Measurements from ENCODE around the gene SLC49A3.
"Not testable (repeated sequence)": the region's sequence is repeated elsewhere in the genome, so short reads cannot be mapped to it uniquely, and the experiment has no call there.

Gene SLC49A3

DNA sequence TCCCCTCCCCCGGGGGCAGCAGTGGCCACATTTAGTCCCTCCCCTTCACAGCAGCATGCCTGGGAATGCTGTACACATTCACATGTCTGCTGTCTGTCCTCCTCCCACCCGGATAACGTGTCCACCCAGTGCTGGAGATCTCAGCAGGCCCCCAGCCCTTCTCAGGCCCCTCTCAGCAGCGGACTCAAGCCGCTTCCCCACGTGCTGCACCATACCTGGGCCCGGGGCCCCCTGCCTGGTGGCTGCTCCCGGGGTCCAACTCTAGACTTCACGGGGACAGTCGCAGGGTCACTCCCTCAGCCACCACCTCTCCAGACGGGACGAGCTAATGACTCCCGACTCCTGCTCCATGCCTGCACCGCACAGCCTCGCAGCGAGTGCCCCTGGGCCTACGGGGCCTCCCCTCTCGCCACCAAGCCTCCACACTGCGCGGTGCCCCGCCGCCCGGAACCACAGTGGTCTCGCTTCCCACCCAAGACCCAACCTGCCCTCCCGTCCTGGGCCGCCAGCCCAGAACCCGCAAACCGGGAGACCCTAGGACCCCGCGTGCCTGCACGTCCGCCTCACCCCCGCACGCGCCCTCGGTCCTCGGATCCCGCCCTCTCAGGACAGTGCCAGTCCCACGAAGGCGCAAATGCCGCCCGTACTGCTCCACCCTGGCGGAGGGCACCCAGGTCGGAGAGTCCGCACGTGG, 15.4 kb upstream of the SLC49A3 start:
- DNase-seq (ENCODE audit: insufficient read length, low spot score) (no peak), FAIRE-seq (no peak)

DNA sequence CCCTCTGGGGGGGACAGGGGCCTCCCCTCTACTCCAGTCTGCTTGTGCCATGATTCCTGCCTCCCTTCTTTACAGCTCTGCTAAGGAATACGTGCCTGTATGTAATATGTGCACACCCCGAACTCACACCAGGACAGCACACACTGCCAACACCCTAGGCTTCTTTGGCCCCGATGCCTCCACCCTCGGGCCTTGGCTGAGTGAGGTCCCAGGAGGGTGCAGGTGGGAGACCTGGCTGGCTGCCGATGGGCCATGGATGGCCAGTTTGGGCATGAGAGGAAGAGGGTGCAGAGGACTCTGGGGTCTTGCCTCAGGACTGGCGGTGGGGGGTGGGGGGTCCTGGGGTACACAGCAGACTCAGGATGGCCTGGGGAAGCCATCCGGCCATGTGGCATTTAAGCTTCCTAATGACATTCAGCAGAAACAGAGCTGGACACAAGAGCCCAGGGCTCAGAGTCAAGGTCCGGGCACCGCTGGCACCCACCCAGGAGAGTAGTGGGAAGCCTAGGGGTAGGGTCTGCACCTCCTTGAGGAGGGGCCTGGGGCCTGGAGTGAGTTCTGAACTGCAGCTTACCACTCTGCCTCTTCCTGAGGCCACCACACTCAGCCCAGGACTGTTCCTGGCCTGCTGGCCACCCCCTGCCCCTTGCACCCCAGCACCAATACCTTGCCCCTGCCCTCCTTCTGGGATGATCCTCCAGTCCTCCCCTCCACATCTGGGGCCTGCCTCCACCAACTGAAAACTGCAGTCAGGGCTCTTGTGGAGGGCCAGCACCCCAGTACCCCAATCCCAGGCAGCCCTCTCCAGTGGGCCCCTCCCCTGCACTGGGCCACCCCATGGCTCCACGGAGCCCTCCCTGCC, 14.6 kb upstream of the SLC49A3 start:
- no peak for DNase-seq (ENCODE audit: insufficient read length, low spot score)
- FAIRE-seq: no peak

DNA sequence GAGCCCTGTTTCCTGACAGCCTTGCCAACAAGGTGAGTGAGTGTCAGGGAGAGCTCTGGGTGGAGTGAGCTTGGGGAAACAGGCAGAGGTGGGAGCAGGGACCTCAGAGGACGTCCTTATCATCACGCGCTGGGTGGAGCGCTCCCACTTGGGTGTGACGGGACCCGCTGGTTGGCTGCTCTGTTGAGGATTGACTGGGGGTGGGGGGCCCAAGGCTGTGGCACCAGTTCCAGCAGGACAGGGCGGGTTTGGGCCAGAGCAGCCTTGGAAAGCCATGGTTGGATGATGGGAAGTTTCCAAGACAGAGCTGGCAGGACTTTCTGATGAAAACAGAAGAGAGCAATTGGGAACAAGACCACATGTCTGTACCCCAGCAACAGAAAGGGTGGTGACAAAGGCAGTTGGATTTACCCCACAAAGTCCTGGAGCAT, 13.7 kb upstream of the SLC49A3 start:
- DNase-seq (ENCODE audit: insufficient read length, low spot score) (no peak), FAIRE-seq (no peak)

DNA sequence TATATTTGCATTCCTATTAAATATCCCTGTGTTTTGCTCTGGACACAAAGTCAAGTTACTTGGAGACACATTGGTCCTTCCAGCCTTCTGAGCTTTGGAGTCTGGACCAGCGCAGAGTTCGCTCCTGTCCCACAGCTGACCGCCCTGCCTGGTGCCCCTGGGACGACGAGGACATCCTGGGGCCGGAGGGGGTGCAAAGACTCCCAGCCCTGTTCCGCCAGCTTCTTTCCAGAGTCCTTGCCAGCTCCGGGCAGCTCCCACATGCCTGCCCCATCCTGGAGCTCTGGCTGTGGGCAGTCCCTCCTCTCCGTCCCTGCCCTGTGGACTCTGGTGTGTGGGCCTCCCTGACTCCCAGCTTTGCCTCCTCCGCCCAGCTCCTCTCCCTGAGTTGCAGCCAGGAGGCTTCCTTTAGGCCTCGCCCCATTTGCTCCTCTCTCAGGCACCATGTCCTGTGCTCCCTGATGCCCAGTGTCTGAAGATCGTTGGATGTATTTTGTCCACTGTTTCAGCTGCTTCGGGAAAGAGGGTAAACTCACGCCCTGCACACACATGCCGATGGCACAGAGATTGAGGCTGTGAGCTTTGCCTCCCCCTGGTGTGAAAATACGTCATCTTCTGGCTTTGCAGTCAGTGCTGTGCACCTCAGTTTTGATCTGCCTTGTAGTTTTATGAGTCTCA, 11.8 kb upstream of the SLC49A3 start:
- DNase-seq (ENCODE audit: insufficient read length, low spot score): no peak
- no peak for FAIRE-seq

DNA sequence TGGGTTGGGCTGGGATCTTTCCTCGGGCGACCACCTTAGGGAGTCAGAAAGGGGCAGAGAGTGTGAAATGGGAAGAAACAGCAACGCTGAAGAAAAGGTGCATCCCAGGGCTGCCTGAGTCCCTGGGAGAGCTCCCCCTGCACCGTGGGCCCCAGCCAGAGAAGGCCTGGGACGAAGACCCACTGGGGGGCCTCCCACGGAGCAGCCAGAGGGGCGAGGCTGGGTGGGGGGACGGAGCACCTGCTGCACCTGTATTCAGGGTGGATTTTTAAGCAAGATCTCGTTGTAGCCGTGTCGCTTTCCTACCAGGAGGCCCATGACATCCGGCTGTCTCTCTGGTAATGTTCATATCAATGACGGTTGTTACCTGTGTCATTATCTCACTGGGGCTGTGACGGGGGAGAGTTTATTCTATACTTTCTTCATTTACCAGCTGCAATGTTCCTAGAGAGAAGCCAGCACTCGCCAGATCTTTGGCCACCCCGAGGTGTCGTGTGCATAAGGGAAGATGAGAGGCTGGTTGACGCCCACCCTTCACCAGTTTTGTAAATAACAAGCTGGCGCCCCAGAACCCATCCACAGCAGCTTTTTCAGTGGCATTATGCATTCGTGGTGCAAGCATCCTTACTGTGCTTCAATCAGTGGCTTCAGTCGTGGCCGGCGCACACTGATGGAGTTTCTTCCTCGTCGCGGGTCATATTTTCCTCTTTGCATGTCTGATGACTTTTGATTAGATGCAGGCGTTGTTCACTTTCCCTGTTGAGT, 11.0 kb upstream of the SLC49A3 start:
- FAIRE-seq (no peak), DNase-seq (ENCODE audit: insufficient read length, low spot score) (no peak)

DNA sequence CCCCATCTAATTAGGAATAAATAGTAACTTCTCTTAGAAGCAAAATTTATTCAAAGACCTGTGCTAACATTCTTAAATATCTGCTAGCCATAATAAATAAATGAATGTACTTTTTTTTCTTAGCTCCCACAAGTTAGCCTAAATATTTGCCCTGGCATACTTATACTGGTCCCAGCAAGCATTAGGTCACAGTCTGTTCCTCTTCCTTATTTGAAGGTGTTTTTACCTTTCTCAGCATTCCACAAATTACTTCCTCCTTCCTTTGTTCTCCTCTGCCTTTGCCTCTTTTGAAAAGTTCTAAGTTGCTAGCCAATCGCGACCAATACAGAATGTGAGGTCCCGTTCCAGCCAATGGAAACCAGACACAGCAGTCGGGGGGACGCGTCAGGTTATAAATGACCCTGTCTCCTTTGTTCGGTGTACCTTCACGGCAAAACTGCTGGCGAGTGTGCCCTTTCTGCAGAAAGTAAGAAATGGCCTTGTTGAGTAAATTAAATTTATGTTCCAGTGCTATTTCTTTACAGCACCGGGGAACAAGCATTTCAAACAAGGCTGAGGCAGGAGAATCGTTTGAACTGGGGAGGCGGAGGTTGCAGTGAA, 5.5 kb upstream of the SLC49A3 start:
- FAIRE-seq; DNase-seq (ENCODE audit: insufficient read length, low spot score): not testable (repeated sequence)

DNA sequence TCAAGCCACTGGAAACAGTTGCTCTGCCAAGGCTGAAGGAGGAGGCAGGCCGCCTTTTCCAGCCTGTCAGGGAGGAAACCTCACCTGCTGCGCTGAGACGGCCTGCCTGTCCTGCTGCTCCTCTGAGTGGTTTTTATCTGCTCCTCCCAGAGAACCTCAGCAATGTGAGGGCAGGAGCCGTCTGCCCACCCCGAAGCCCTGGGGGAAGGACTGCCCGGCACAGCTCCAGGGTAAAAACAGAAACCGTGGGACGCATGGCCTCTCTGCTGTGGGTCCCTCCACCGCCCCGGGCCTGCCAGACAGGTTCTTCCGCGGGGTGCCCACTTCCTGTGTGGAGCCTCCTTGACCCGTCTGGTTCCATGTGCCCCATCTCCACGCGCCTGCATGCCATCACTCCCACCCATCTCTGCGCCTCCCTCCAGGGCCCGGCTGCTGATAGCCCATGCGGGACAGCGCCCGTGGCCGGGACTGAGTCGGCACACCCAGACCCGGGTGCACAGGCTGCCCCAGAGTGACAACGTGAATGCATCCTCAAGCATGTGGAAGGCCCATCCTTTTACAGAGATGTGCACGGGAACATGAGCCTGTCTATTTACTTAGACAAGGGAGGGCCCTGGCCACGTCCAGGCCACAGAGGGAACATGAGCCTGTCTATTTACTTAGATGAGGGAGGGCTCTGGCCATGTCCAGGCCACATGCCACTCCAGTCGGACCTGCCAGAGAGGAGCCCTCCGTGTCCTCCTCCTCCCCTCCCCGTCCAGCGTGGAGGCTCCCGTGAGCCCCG, 4.0 kb upstream of the SLC49A3 start:
- FAIRE-seq (no peak), DNase-seq (ENCODE audit: insufficient read length, low spot score) (no peak)

DNA sequence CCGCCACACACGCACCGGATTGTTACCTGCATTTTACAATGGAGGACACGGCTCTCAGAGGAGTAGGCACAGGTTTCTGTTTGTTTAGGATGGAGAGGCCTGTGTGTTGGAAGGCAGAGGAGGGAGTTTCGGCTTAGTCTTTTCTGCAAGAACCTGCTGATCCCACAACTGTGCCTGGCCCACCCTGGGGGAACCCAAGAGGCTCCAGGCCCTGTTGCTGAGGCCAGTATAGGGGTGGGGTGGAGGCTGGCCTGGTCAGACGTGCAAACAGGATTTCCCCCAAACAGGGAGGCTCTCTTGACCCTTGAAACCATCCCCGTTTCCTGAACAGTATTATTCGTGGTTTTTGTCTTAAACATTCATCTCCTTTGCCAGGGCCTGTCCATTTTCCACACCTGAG, 772 bp upstream of the SLC49A3 start:
- no peak for DNase-seq (ENCODE audit: insufficient read length, low spot score)
- no peak for FAIRE-seq

DNA sequence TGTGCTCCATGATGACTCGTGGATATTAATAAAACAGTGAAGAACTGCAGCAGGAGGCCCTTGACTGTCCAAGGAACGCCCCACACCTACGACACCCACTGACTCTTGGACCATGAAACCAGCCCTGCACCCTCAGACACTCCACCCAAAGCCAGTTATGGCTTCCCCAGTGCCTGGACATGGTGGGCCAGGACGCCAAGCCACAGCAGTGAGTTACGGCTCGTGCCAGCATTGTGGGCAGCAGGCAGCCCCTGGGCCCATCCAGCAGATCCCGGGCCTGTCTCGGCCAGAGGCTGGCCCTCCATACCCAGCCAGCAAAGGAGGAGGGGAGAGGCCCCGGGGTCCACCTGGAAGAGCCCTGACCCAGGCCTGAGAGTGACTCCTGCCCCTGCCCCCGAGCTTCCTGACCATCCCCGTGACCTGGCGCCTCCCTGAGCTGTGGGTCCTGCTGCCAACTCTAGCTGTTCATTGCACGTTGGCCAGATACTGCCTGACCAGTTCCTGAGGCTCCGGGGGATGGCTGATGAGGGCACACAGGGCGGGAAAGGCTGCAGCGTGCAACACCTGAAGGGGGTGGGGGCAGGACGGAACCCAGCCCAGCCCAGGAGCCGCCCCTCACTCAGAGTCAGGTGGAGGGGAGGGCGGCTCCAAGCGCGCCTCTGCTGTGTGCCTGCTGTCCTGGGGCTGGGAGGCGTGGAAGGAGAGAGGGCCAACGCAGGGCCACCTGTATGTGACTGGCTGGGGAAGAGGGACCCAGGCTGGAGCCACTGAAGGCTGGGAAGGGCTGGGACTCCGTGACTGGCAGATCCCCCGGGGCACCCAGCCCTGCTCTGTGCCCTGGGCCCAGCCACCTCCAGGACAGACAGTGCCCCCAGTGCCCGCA, 739 bp downstream of the SLC49A3 start:
- DNase-seq (ENCODE audit: insufficient read length, low spot score): no peak
- FAIRE-seq: no peak

DNA sequence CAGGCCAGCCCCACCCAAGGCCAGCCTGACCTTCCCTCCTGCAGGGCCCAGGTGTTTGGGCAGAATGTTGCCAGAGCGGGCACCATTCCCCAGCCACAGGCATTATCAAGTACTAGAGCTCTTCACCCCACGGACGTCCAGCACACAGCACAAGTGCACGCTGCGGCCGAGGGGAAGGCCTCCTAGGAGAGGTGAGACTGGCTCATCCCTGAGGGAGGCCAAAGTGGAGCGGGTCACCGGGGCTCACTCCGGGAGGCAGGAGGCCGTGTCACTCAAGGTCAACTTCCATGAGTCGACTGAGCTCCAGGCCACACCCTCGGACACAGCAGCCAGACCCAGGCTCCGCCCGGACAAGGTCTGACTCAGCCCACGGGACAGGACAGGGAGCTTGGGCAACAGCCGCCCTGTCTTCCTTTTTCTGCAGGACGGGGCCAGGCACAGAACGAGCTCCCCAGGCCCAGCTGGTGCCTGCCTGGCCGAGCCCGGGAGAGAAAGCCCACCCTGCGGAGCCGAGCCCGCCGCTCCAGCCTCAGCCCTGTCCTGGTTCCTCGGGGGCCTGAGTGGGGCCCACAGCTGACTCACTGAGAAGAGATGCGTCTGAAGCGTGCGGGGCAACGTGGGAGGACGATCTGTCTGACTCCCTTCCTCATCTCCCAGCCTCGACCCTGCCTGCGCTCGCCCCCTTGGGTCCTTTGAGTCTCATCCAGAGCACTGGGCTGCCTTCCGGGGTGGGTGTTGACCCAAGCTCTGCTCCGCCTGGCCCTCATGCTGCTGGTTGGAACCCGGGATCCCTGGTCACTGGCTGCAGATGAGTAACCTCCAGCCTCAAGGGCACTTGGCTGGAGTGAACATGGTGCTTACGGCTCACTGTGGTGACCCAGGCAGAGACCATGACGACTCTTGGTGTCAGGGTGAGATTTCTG, 1.6 kb downstream of the SLC49A3 start:
- no peak for FAIRE-seq
- no peak for DNase-seq (ENCODE audit: insufficient read length, low spot score)

DNA sequence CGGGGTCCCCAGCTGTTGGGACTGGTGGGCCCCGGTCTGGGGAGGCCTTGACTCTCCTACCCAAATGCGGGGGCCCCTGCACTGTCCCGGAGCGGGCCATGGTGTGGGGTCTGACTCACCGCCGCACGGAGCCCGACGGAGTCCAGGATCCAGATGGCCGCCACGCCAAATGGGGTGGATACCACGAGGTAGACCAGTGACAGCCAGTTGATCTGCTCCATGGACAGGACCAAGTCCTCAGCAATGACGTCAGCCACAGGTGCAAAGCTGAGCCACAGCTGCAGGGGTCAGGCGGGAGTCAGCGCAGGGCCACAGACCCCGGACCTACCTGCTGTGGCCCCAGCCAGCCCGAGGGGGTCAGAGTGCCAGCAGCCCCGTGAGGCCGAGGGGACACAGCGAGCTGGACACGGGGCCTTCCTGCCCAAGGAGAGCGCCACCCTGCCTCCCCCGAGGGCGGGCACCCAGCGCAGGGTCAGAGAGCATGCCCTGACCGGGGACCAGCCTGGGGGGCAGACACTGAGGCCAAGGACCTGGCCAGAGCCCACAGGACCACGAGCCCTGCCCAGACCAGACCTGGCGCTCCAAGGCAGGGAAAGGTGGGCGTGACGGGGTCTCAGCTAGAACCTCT, 2.4 kb downstream of the SLC49A3 start:
- no peak for FAIRE-seq
- no peak for DNase-seq (ENCODE audit: insufficient read length, low spot score)

DNA sequence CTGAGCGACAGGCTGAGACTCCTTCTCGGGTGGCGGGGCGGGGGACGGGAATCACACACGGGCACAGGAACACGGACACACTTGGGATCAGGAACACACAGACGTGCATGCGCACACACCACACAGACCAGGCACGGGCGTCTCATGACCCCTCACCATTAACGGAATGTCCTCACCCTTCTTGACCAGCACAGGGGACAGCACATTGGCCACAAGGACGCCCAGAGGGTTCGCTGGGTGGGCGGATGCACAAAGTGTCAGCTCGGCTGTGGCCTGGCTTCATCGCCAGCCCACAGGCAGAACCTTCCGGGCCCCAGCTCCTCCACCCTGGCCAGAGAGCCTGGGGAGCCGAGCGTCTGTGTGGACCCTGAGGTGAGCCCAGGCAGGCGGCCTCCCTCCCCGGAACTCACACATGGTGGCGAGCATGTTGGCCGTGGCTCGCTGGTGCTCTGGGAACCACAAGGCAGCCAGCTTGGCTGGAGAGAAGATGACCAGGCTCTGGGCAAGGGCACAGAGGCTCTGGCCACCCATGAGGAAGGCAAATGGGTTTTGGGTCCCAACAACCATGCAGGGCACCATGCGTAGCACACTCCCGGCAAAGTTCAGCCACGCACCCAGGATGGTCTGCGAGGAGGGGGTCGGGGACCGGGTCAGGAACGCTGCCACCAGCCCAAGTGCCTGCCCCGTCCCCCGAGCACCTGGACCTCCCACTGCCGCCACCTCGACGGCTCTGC, 3.1 kb downstream of the SLC49A3 start:
- FAIRE-seq (no peak), DNase-seq (ENCODE audit: insufficient read length, low spot score) (no peak)

DNA sequence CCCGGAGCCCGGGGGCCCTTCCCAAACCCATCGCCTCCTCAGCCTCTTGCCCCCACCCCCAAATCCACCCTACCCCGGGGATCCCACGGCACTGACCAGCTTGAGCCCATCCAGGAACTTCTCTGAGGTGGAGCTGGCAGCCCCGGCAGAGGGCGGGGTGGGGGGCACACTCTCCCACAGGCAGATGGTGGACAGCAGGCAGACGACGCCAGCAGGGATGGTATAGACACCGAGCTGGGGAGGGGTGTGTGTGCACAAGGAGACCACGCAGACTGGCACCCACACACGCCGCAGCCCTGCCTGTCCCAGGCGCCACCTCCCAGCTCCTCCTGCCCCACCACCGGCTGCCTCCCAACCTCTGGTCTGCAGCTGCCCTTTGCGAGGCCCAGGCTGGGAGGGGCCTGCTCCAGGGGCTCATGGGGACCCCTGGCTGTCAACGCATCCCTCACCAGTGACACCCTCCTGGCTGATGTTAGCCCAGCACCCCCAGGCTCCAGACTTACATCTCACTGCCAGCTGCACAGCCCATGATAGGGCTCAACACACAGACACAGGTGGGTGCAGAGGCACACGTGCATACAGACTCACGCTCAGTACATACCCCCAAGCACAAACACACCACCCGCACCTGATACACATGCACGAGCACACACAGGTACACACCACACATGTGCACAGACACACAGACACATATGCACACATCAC, 4.2 kb downstream of the SLC49A3 start:
- no peak for FAIRE-seq
- no peak for DNase-seq (ENCODE audit: insufficient read length, low spot score)

DNA sequence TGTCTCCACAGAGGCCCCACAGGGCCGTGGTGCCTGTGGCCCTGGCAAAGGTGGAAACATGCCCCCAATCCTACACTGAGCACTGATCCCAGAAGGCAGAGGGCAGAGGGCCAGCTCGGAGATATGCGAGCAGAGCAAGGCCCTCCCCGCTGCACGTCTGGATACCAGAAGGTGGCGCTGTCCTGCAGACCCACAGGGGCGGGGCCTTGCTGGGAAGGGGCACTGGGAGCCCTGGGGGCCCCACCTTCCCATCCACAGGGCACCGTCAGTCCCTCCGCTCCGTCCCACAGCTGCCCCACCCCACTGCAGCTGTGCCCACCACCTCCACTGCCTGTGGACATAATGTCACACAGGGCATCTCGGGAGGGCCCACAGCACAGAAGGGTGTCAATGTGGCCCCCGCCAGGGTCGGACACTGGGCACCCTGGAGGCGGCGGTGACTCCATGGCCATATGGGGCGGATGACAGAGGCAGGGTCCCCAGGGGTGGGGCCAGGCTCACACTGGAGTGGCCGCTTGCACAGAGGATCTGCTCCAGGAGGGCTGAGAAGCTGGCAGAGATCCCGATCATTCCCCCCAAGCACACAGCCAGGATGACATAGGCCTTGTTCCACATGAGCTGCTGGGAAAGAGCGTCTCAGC, 4.8 kb downstream of the SLC49A3 start:
- DNase-seq (ENCODE audit: insufficient read length, low spot score) (no peak), FAIRE-seq (no peak)

DNA sequence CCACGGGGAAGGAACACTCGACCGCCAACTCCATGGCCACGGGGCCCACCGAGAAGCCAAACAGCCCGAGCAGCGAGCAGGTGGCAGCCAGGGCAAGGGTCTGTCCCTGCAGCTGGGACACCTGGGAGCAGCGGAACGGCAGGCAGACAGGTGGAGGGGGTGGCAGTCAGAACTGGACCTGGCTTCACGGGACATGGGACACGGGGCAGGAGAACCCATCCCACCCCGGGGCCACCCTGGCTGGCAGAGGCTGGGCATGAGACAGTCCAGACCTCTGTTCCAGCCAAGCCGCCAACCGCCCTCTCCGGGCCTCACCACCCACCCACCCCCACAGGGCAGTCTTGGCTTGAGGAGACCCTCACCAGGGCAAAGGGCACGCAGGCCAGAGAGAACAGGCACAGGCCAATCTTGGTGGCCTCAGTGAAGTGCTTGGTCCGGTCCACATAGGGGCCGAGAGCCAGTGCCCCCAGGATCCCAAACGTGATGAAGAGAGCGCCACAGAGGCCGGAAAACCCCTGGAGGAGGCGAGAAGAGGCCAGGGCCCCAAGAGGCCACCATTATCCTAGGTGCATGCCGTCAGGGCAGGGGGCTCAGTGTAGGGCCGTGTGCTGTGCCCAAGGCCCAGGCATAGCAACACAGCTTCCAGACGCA, 5.6 kb downstream of the SLC49A3 start:
- FAIRE-seq (no peak), DNase-seq (ENCODE audit: insufficient read length, low spot score) (no peak)

Data from GM19239 (cell line).